GM18867 (cell line): Measurements from ENCODE around the gene MYH14.

Experiments
- ATAC-seq: cut with Tn5 transposase; IDR thresholded peaks from one replicate; pipeline ENCODE4 v1.9.1; 2021; ENCODE audit warnings: mild to moderate bottlenecking, moderate library complexity; ENCODE audit not compliant: unreplicated experiment

The MYH14 gene

DNA sequence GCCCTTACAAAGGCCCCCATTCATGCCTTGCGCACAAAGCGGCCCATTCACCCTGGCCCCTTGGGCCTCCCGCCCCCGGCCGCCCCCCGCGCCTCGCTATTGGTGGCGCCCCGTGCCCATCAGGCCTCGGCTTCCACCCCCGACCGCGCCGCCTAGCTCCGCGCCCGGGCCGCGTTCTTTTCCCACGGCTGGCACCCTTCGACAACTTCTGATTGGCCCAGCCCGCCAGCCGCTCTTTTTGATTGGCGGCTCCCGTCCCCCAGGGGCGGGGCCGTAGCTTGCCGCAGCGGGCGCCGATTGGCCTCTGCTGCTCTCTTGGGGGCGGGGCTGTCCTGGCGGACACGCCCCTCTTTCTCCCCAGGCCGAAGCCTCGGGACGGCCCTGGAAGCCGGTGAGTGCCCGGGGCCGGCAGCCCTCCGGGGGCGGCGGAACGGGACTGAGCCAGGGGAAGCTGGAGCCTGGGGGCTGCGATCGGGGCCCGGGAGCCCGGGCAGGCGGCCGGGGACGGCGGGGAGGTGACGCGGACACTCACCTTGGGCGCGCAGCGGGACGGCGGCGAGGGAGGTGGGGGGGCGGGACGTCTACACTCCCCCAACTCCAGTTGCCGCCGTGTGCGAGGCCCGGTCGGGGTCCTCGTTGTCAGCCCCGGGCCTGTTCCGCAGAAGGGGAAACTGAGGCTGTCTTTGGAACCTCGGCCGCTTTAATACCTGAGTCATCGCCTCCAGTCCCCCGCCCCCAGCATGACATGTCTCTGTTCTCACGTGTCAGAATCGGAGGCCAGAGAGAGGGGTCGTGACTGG, at the start of gene MYH14:
Gene MYH14 (plus strand): TSS at position 342 of the 800 bp plus-strand sequence. CDS start 6,744 bp downstream, outside the sequence.
- ATAC-seq, result no peak

DNA sequence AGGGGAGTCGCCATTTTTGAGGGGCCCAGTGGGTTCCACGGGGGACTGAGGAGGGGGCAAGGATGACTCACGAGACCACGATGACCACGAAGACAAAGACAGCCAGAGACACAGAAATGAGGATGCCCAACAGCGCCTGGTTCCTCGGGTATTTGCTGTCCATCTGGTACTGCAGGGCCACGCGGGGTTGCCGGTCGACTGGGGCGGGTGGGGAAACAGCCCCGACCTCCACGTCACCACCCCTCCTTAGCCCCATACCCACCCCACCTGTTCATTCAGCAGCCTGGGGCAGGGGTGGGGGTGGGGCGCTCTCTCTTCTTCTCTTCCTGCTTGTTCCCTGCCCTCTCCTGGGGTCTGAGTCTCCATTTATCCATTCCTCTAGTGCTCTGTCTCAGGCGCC, 48.9 kb upstream of the MYH14 start:
- no peak for ATAC-seq

DNA sequence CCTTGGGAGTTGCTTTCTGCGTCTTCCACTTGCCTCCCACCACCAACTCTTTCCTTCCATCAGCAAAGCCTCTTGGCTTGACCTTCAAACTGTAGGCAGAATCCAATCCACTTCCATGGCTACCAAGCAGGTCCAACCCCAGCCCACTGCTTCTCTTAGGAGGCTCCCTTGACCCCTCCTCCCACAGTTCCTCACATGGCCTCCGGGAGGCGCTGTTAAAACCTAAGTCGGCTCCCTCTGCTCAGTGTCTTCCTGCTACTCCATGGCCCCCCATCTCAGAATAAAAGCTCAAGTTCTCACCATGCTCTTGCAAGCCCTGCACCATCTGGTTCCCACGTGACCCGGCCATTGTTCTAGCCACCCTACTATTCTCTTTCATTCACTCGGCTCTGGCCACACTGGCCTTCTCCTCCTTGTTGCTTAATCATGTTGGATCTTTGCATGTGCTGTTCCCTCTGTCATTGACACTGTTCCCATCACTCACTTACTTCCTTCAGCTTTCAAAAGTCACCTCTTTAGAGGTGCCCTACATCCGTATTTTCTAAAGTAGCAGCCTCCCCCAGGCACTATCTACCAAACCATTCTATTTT, 47.8 kb upstream of the MYH14 start:
- no peak for ATAC-seq

DNA sequence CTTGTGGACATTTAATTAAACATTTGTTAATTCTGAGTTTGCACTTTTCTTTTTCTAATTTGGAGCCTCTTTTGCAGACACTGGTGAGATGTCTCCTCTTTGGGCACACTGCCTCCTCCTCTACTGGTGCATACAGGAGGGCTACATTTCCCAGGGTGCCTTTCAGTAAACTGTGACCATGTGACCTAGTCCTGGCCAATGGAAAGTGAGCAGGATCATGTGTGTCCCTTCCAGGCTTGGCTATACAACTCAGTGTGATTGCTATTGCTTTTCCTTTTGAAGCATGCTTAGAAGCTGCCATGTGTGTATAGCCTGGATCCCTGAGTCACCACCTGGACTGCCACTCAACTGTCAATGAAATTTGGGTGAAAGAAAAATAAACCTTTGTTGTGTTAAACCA, 44.8 kb upstream of the MYH14 start:
- no peak for ATAC-seq

DNA sequence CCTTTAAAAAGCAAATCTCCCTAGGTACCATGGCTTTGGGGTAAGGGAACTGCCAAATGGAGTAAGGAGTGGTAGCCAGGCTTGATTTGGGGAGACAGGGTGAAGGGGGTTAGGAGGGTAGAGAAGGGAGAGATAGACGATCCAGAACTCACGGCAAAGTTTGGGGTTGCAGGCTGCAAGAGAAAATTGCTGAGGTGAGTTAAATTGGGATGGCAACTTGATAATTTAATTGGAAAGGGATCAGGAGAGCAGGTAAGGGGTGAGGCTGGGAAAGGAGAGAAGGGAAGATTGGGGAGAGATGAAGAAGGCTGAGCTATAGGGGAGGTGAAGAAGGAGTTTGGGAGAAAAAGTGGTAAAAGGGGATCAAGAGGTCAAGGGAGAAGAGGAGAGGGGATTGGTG, 44.3 kb upstream of the MYH14 start:
- no peak for ATAC-seq

DNA sequence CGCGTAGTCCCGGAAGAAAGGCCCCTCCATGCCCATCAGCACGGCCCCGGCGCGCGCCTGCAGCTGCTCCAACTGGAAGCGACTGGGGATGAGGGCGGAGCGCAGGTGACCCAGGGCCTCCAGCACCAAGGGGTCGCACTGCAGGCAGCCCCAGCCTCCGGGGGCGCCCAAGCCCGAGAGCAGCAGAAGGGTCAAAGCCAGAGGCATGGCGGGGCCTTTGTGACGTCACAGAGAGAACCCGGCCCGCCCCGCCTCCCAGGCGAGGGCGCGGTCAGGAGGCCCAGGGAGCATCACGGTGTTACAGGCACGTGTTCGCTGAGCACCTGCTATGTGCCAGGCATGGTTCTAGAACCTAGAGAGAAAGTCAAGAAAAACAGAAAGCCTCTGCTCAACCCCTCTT, 40.4 kb upstream of the MYH14 start, which contains the start of gene IZUMO2:
Gene IZUMO2 (minus strand): TSS at position 294 of the 400 bp plus-strand sequence. CDS start 87 bp downstream, at position 207.
- no peak for ATAC-seq

DNA sequence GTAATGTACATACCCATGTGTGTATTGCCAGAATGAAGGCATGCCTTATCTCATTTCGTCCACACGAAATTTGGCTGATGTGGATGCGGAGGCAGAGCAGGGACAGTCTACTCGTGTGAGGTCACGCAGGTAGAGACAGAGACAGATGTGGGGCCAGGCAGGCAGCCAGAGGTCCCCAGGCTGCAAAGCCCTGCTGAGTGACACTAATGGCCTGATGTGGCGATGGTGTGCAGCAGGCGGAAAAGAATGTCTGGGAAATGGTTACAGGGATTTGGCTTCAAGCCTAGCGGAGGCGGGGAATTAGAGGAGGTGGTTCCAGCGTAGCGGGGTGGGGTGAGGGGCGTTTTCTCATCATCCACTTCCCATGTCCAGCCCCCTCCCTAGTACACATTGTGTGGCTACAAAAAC, 36.1 kb upstream of the MYH14 start:
- ATAC-seq, result no peak

DNA sequence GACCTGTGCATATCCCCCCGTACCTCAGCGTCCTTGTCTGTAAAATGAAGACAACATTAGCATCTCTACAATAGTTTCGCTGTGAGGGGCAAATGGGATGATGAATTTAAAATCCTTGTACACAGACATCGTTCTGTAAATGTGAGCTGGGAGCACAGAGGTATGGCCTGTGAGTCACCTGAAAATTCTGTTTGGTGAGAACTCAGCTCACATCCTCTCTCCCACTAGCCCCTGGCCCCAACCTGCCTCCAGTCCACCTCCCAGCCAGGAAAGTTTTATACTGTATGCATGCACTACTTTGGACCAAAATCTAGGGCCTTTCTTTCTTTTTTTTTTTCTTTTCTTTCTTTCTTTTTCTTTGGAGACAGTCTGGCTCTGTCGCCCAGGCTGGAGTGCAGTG, 31.7 kb upstream of the MYH14 start:
- ATAC-seq, result no peak

DNA sequence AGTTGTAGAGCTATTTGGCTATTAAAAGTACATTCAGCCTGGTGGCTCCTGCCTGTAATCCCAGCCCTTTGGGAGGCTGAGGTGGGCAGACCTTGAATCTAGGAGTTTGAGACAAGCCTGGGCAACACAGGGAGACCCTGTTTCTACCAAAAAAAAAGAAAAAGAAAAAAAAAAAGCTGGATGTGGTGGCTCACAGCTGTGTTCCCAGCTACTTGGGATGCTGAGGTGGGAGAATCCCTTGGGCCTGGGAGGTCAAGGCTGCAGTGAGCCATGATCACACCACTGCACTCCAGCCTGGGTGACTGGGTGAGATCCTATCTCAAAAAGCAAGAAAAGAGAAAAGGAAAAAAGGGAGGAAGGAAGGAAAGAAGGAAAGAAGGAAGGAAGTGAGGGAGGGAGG, 30.7 kb upstream of the MYH14 start:
- no peak for ATAC-seq

DNA sequence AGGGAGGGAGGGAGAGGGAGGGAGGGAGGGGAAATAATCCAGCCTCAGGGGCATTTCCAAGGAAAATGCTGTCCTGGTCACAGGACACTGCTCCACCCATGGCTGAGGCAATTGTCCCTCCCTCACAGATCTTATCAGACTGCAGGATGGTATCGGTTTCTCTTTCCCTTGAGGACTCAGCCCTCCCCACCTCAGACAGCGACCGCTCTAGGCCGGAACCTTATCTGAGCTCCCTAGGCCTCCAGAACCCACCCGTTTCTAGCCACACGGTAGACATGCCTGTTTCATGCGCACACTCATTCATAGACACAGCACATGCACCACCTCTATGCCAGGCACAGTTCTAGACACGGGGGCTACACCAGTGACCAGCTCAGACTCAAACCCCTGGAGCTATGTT, 30.3 kb upstream of the MYH14 start:
- no peak for ATAC-seq

DNA sequence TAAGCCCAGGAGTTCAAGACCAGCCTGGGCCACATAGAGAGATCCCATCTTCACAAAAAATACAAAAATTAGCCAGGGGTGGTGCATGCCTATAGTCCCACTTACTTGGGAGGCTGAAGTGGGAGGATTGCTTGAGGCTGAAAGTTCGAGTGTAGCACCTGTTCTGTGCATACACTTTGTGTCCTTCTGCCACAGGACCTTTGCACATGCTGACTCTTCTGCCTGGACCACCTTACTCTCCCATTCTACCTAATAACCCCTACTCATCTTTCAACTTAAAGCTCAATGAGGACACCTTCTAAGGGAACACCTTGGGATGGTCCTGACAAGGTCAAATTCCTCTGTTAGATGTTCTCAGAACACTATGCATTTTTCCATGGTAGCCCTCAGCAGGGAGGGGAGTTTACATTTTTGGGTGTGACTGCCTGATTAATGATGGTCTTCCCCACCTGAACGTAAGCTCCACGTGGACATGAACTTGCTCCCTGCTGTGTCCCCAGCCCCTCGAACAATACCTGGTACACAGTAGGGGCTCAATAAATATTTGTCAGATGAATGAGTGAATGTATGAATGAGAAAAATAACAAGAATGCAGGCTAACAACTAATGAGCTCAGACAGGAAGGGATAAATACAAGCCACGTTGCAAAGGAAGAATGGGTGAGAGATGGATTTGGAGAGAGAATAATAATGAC, 29.2 kb upstream of the MYH14 start:
- ATAC-seq, result no peak

DNA sequence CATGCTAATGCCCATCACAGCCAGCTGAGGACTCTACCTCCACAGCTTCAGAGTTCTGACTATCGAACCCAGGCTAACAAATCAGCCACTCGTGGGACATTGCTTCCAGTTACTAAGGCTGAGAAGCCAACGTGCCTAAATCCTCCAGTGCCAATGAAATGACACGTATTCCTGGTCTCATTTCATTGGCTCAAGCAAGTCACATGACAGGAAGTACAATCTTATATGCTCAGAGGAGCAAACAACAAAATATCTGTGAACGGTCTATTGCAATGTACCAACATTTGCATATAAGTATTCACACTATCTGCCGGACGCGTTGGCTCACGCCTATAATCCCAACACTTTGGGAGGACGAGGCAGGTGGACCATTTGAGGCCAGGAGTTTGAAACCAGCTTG, 27.5 kb upstream of the MYH14 start:
- no peak for ATAC-seq

DNA sequence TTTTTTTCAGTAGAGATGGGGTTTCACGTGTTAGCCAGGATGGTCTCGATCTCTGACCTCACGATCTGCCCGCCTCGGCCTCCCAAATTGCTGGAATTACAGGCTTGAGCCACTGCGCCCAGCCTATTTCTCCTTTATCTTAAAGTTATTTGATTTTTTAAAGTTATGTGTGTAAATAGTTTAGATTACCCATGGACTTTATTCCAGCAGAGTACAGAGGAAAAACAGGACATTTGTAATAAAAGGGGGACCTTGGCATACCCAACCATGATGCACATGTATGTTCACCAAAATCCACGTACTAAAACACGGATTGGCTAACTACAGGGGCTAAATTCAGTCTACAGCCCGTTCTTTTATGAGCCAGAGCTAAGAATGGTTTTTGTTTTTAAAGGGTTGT, 26.6 kb upstream of the MYH14 start:
- ATAC-seq, result no peak

DNA sequence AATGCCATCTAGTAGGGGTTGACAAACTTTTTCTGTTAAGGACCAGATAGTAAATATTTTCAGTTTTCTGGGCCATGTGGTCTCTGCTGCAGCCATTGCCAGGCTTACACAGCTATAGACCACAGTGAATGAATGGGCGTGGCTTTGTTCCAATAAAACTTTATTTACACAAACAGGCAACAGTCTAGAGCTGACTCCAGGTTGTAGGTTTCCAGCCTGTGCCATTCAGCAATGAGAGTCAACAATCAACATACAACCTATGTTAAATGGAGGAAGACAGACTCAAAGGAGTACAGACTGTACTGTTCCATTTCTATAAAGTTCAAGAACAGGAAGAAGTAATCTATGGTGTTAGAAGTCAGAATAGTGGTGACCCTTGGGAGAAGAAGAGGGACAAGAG, 25.1 kb upstream of the MYH14 start:
- ATAC-seq, result no peak

DNA sequence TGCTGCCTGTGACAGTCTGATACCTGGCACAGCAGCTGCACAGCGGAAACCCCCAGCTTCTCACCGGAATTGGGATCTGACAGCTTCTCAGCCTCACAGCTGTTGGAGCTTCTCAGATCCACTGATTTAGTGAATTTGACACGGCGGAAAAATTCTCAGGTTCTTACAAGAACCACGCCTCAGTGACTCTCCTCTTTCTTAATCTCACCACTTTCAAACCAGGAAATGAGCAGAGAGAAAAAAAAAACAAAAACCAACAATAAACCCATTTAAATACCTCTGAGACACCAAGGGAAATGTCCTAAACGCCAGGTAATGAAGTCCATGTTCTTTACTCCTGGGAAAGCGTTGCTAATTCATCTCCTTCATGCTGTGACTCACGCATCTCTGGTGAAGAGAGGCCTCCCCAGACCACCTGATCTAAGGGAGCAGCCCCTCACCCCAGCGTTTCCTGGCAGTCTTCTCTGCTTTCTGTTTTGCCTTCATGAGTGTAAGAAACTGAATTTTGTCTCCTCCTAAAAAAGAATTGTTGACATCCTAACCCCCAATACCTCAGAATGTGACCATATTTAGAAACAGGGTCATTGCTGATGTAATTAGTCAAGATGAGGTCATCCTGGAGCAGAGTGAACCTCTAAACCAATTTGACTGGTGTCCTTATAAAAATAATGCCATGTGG, 24.4 kb upstream of the MYH14 start:
- ATAC-seq, result peak; percentile 46

DNA sequence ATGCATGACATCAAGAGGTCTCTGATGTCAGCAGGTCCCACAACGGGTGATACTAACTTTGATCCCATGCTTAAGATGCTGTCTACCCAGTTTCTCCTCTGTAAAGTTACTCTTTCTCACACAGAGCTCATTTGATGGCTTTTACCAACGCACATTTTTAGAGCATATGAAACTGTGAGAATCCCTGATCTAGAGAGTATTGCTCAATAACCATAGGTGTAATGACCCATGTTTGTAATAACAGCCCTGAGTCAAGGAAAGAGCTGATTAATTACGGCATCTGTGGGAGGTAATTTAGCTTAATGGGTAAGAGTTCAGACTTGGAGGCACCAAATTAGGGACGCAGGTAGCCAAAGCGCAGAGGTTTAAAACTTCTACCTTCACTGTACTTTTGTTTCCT, 22.3 kb upstream of the MYH14 start:
- ATAC-seq, result no peak

DNA sequence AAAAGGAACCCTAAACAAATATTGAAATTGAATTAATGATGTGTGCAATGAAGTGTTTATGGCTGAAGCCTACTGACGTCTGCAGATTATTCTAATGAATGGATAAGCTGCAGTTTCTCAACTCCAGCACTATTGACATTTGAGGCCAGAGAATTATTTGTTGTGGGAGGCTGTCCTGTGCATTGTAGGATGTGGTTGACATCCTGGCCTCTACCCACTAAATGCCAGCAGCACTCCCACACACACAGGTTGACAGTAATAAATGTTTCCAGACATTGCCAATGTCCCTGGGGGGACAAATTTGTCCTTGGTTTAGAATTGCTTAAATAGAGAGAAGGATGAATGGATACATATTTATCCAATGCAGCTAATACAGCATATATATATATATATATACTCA, 19.2 kb upstream of the MYH14 start:
- ATAC-seq, result no peak

DNA sequence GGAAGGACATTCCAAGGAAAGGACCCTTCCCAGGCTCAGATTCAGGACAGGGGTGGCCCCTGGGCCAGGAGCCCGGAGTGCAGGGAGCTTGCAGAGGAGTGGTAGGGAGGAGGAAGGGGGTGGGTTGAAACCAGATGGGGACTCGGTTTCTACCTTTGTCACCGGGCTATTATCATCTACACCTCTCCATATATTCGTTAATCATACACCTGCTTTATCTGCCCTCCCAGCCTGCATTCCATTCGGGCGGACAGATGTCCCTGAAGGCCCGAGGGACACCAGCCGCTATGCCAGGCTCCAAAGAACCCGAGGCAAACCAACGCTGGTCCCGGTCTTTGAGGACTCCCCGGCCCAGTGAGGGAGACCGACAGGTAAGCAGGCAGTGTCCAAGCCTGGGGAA, 15.5 kb upstream of the MYH14 start:
- no peak for ATAC-seq

DNA sequence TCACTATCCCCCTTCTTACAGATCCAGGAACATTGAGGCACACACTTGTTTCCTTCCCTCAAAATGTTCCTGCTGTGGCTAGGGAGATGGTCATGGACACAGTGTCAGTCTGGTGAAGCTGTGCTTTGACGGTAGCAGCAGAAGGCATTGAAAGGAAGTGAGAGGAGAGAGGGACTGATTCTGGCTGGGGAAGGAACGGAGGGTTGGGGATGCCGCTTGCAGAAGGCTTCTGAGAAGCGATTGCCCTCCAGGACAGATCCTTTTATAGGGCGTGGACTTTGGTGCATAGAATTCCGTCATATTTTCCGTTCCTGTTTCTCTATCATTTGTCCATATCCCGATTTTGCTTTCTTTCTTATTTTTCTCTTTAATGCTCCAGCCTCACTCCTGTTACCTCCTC, 14.1 kb upstream of the MYH14 start:
- no peak for ATAC-seq

DNA sequence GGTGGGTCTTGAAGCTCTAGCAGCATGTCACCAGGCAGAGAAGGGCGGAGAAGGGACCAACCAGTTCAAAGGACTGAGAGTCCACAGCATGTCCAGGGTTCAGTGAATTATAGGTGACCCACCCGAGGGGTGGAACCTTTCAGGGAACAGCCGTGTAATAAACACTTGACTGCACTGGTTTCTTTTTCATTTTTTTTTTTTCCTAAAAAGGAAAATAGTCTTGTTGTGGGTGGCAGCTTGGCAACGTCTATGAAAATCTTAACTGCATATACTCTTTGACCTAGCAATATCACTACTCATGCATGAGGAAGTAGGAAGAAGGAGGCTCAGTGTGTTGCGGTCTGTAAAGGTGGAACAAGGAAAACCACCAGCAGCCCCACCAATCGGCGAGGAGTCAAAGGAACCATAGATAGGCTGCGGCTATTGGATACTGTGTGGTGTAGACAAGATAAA, 13.0 kb upstream of the MYH14 start:
- no peak for ATAC-seq

DNA sequence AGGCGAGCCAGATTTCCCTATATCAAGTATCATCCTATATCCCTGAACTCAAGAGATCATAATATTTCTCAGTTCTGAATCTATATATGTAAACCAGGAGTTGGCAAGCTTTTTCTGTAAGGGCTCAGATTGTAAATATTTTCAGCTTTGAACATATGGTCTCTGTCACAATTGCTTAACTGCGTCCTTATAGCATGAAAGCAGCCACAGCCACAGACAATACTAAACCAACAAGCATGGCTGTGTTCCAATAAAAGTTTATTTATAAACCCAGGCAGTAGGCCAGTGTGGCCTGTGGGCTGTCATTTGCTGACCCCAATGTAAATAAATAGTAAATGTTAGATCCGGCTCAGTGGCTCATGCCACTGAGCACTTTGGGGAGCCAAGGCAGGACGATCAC, 12.2 kb upstream of the MYH14 start:
- ATAC-seq, result no peak
